Fibroblast of pulmonary artery (primary cell): ENCODE results near the gene CD101.
"Not testable (repeated sequence)": the region's sequence is repeated elsewhere in the genome, so short reads cannot be mapped to it uniquely, and the experiment has no call there.

Experiments used
- DNase-seq: peaks from one replicate; pipeline ENCODE4 v3.0.0-alpha.2; 2010; ENCODE audit warnings: low read depth
- H3K4me3 ChIP-seq: replicated peaks from 2 replicates; pipeline ENCODE4 v1.5.1; 2011; ENCODE audit warnings: low read depth, mild to moderate bottlenecking, control low read depth, low read length, moderate library complexity
- TF ChIP-seq, protein P1 (sequence below): IDR thresholded peaks from 2 replicates; pipeline ENCODE4 v1.5.1; 2011; ENCODE audit warnings: mild to moderate bottlenecking, control low read depth, low read length, inconsistent platforms; ENCODE audit errors: missing control alignments

The CD101 gene

DNA sequence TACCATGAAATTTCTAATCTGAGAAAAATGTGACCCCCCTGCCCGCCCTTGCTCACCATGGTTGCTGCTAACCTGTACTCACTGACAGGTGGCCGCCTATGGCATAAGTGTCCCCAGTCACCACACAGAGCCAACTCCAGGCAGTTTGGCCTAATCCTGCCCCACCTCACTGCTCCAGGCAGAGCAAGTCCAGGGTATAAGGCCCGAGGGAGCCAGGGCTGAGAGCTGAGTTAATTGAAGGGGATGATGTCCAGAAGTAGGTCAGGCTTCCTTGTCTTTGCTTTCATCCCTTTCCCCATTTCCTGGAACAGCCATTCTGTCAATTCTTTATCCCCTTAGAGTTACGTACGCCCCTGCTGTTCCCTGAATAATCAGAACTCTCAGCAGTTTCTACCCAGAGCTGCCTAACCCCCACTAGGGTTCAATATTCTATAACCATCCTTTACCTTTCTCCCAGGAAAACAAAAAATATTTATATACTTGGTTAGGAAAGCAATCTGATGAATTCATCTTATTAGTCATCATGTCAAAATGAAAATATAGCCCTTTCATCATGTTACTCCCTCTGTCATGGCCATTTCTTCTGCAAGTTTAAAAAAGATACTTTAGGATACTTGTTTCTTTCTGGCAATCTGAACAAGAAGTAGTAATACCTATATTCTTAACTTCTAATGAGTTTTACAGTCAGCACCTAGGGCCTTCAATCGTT lies 29.4 kb upstream of the CD101 start:
- H3K4me3 ChIP-seq, result no peak overlapping the region
- no peak for DNase-seq
- TF ChIP-seq, protein P1, sequence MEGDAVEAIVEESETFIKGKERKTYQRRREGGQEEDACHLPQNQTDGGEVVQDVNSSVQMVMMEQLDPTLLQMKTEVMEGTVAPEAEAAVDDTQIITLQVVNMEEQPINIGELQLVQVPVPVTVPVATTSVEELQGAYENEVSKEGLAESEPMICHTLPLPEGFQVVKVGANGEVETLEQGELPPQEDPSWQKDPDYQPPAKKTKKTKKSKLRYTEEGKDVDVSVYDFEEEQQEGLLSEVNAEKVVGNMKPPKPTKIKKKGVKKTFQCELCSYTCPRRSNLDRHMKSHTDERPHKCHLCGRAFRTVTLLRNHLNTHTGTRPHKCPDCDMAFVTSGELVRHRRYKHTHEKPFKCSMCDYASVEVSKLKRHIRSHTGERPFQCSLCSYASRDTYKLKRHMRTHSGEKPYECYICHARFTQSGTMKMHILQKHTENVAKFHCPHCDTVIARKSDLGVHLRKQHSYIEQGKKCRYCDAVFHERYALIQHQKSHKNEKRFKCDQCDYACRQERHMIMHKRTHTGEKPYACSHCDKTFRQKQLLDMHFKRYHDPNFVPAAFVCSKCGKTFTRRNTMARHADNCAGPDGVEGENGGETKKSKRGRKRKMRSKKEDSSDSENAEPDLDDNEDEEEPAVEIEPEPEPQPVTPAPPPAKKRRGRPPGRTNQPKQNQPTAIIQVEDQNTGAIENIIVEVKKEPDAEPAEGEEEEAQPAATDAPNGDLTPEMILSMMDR, result no peak

DNA sequence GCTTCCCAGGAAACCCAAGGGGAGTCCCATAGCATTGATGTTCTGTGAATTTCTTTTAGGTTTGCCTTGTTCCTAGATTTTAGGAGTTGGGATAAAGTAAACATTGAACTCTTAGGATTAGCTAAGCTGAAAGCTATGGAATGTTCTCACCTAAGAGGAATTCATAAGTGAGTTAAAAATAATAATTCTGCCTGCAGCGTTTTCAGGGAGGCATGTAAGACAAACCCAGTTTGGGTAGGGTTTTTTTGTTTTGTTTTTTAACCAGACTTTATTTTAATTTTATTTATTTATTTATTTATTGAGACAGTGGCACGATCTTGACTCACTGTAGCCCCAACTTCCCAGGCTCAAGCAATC lies 28.9 kb upstream of the CD101 start:
- no peak overlapping the region for H3K4me3 ChIP-seq
- TF ChIP-seq, protein P1, result no peak
- no peak for DNase-seq

DNA sequence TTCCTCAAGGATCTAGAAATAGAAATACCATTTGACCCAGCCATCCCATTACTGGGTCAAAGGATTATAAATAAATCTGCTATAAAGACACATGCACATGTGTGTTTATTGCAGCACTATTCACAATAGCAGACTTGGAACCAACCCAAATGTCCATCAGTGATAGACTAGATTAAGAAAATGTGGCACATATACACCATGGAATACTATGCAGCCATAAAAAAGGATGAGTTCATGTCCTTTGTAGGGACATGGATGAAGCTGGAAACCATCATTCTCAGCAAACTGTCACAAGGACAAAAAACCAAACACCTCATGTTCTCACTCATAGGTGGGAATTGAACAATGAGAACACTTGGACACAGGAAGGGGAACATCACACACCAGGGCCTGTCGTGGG lies 21.3 kb upstream of the CD101 start:
- DNase-seq, H3K4me3 ChIP-seq: not testable (repeated sequence)

DNA sequence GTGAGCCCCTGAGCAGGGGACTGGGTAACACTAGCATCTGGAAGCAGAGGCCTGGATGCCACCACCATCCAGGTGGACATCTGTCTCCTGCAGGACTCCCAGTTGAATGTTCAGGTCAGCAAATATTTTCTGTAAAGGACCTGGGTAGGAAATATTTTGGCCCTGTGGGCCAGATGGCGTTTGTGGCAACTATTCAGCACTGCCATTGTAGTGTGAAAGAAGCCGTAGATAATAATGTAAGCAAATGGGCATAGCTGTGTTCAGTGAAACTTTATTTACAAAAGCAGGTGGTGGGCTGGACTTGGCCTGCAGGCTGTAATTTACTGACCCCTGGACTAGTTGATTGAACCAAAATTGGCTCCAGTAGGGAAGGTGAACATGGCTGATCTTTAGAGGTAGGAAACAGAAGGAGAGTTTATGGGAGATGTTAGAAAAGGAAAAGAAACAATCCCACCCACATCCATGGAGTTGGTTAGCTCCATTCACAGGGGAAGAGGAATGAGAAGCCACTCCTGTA lies 20.0 kb upstream of the CD101 start:
- no peak overlapping the region for H3K4me3 ChIP-seq
- no peak for DNase-seq
- TF ChIP-seq, protein P1, result no peak

DNA sequence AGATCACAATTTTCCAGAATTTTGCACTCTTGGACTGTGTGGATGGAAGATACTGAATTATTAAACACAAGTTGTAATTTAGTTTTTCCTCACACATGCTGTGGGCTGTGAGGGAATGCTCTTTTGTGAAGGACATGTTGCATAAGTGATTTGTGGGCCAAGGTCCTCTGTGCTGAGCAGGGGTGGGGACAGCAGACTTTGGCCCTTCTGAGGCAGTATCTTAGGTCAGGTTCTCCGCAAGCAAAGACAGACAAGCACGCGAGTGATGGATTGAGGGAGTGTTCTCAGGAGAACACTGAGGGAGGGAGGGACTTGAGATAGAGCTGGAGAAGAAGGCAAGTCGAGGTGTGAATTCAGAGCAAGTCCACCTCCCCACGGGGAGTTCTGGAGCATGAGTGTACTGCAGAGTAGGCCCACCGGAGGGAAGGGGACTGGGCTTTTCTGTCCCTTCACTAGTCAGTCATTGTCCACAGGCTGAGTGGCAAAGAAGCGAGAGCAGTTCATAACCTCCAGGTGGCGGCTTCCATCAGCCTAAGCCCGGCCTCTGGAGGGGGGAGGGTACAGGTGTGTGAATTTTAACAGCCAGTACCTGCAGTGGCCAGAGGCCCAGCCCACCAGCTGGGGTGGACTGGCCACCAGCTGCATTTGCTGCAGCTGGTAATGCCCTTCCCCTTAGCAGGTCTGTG lies 19.1 kb upstream of the CD101 start:
- DNase-seq, result no peak
- TF ChIP-seq, protein P1, result no peak

DNA sequence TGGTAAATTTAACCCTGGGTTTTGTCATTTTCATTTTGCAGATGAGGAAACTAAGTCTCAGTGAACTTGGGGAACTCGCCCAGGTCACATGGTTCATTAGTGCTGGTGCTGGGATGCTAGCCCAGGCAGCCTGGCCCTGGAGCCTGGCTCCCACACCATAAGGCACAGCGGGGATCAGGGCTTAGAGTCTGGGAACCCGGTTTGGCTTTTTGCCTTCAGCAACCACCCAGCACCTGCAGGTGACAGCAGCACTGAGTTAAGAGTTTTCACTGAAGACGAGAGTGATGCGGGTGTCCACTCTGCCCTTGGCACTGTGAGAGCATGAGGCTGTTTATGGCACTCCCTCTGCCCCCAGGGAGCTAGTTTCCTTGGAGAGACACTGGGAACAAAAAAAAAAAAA lies 18.4 kb upstream of the CD101 start:
- DNase-seq, result no peak
- H3K4me3 ChIP-seq, result no peak overlapping the region
- TF ChIP-seq, protein P1, result no peak

More for the DNA sequence above, 19.1 kb upstream of the CD101 start:
- no peak overlapping the region for H3K4me3 ChIP-seq

DNA sequence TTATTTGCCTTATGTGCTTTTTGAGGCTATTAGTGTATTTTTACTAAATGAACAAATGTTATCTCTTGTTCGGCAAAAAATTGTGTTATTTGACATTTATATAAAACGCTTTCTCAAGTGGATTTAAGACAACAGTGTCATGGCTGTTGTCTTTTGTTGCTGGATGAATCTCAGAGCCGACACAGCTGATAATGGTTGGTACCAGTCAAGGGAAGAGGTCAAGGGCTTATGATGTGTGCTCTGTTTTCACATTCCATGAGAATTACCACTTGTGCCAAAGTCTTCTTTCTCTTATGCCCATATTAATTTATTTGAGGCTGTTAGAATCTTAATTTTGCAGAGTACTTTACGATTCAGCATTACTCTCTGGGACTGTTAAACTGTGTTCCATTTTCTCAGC lies 17.9 kb upstream of the CD101 start:
- no peak overlapping the region for H3K4me3 ChIP-seq
- DNase-seq, result no peak
- TF ChIP-seq, protein P1, result no peak
